Activated B cell treated with CpG ODN at 0.5 μM for 24 hours (primary cell): ENCODE measurements around the gene KRT16. TPM values are rescaled to one million over a fixed set of nuclear protein-coding genes. Genes with fewer than 3 reads are reported as not detected.

ENCODE experiments used
- ATAC-seq: fragments of 200-7000 bp; cut with Tn5 transposase; one replicate; pipeline ENCODE4 v1.10.0; 2021; ENCODE audit warnings: low read depth, mild to moderate bottlenecking, moderate library complexity
- CTCF ChIA-PET: fragments of 350-600 bp; sonication (Branson Sonifier 250); formaldehyde crosslinking; loops from one replicate; lab custom pipeline; 2021; ENCODE audit warnings: antibody characterized with exemption; lab: Charles Lee
- POLR2A ChIA-PET: fragments of 350-600 bp; sonication (Branson Sonifier 250); formaldehyde crosslinking; loops from one replicate; lab custom pipeline; 2021; ENCODE audit warnings: antibody characterized with exemption; lab: Charles Lee
- DNase-seq: peaks from one replicate; pipeline ENCODE4 v3.0.0; 2022
- H3K27ac Mint-ChIP-seq: one replicate; pipeline ENCODE4 v1.8.0; 2020; ENCODE audit warnings: mixed read lengths
- H3K27me3 Mint-ChIP-seq: one replicate; pipeline ENCODE4 v1.8.0; 2021; ENCODE audit warnings: mixed read lengths
- H3K36me3 Mint-ChIP-seq: one replicate; pipeline ENCODE4 v1.8.0; 2021; ENCODE audit warnings: low read depth, mixed read lengths
- H3K4me1 Mint-ChIP-seq: one replicate; pipeline ENCODE4 v1.8.0; 2021; ENCODE audit warnings: mixed read lengths
- H3K4me3 Mint-ChIP-seq: one replicate; pipeline ENCODE4 v1.8.0; 2020; ENCODE audit warnings: mild to moderate bottlenecking, mixed read lengths
- H3K9me3 Mint-ChIP-seq: one replicate; pipeline ENCODE4 v1.8.0; 2020; ENCODE audit warnings: mixed read lengths
- CTCF ChIP-seq: fragments of 200-600 bp; IDR thresholded peaks from one replicate; pipeline ENCODE4 v1.8.0; 2022; ENCODE audit warnings: antibody characterized with exemption, mild to moderate bottlenecking
- intact Hi-C: fragments of 100-400 bp; cut with micrococcal nuclease; formaldehyde crosslinking; loops from one replicate; pipeline ENCODE4 v1.15.1; 2024
- total RNA-seq: library from RNA; stranded (reverse); gene quantifications from 2 replicates; pipeline ENCODE4 v1.2.3, GENCODE V29; 2022

The KRT16 gene
- total RNA-seq, 1 donor from 2014 or later, result not detected

- H3K27me3 Mint-ChIP-seq, result peaks cover 25% of the 10 kb centered on the region
- H3K4me1 Mint-ChIP-seq, result peaks cover 3% of the 10 kb centered on the region
- intact Hi-C loops, result no loop called here
- ChIA-PET CTCF (interaction anchor here (1.8 kb wide), 1 partner anchor 16 kb away, joined by 5 read pairs; no protein-coding TSS in a partner anchor), POLR2A (no interaction called here)
- DNase-seq (no peak), ATAC-seq (no peak)
- H3K36me3 Mint-ChIP-seq, result no peaks in the 10 kb centered on the region
- TF ChIP-seq CTCF, result no peak
- no peak overlapping the region for H3K4me3 Mint-ChIP-seq
- peaks cover 6% of the 10 kb centered on the region for H3K9me3 Mint-ChIP-seq
- H3K27ac Mint-ChIP-seq, result no peak overlapping the region
These were observed 47.2 kb downstream of the KRT16 start for GRCh38 chr17:41565338-41565737.

- no peak overlapping the region for H3K4me3 Mint-ChIP-seq
- H3K9me3 Mint-ChIP-seq, result peaks cover 6% of the 10 kb centered on the region
- ATAC-seq, result no peak
- peaks cover 31% of the 10 kb centered on the region for H3K27me3 Mint-ChIP-seq
- H3K27ac Mint-ChIP-seq, result no peak overlapping the region
- POLR2A ChIA-PET, result no interaction called here
- no peak for TF ChIP-seq CTCF
- CTCF ChIA-PET, result interaction anchor here (0.6 kb wide), 1 partner anchor 14 kb away, joined by 3 read pairs; no protein-coding TSS in a partner anchor
- no peaks in the 10 kb centered on the region for H3K36me3 Mint-ChIP-seq
- H3K4me1 Mint-ChIP-seq, result peaks cover 3% of the 10 kb centered on the region
- no peak for DNase-seq
- intact Hi-C loops, result no loop called here
These were observed 48.9 kb downstream of the KRT16 start for GRCh38 chr17:41563607-41564170.

DNA sequence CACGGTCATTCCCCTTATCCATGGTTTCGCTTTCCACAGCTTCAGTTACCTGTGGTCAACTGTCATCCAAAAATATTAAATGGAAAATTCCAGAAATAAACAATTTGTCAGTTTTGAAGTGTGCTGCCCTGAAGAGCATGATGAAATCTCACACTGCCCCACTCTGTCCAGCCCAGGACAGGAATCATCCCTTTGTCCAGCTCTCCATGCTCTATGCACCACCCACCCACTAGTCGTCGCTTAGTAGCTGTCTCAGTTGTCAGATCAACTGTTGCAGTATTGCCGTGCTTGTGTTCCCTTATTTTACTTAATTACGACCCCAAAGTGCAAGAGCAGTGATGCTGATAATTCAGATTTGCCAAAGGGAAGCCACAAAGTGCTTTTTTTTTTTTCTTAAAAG lies 51.0 kb downstream of the KRT16 start:
- no peaks in the 10 kb centered on the region for H3K4me1 Mint-ChIP-seq
- no peak for TF ChIP-seq CTCF
- DNase-seq (no peak), ATAC-seq (no peak)
- H3K9me3 Mint-ChIP-seq, result no peaks in the 10 kb centered on the region
- H3K27me3 Mint-ChIP-seq, result peaks cover 43% of the 10 kb centered on the region
- ChIA-PET POLR2A (no interaction called here), CTCF (no interaction called here)
- intact Hi-C loops, result no loop called here
- H3K4me3 Mint-ChIP-seq, result no peak overlapping the region
- no peaks in the 10 kb centered on the region for H3K36me3 Mint-ChIP-seq
- H3K27ac Mint-ChIP-seq, result no peak overlapping the region

Other genes with a start within 250 kb of the KRT16 start
- gene KRT33B, start 243.0 kb downstream of the KRT16 start, total RNA-seq, result not detected in 2 replicates
- gene KRT34, start 230.5 kb downstream of the KRT16 start, total RNA-seq, result not detected in 2 replicates
- gene KRT31, start 215.2 kb downstream of the KRT16 start, total RNA-seq, result not detected in 2 replicates
- gene KRT37, start 188.2 kb downstream of the KRT16 start, total RNA-seq, result not detected in 2 replicates
- gene KRT38, start 171.8 kb downstream of the KRT16 start, total RNA-seq, result not detected in 2 replicates
- not detected in 2 replicates for gene KRT32, start 145.4 kb downstream of the KRT16 start, total RNA-seq
- not detected in 2 replicates for gene KRT35, start 131.6 kb downstream of the KRT16 start, total RNA-seq
- gene KRT36, start 122.9 kb downstream of the KRT16 start, total RNA-seq, result not detected in 2 replicates
- gene KRT13, start 107.2 kb downstream of the KRT16 start, total RNA-seq, result not detected in 2 replicates
- gene KRT15, start 93.9 kb downstream of the KRT16 start, total RNA-seq, result not detected in 2 replicates
- not detected in 2 replicates for gene KRT19, start 84.5 kb downstream of the KRT16 start, total RNA-seq
- gene KRT9, start 40.7 kb downstream of the KRT16 start, total RNA-seq, result not detected in 2 replicates
- not detected in 2 replicates for gene KRT14, start 25.9 kb downstream of the KRT16 start, total RNA-seq
- gene KRT17, start 11.8 kb upstream of the KRT16 start, total RNA-seq, result not detected in 2 replicates
- gene EIF1, start 76.1 kb upstream of the KRT16 start, total RNA-seq, result 843 and 900 TPM in 2 replicates
- gene GAST, start 99.6 kb upstream of the KRT16 start, total RNA-seq, result not detected in 2 replicates
- gene HAP1, start 121.9 kb upstream of the KRT16 start, total RNA-seq, result 0.10 and 0.11 TPM in 2 replicates
- gene JUP, start 173.9 kb upstream of the KRT16 start, total RNA-seq, result 27.3 and 31.1 TPM in 2 replicates
- 0.76 and 1.9 TPM in 2 replicates for gene P3H4, start 199.2 kb upstream of the KRT16 start, total RNA-seq
- 0.54 and 0.86 TPM in 2 replicates for gene FKBP10, start 200.2 kb upstream of the KRT16 start, total RNA-seq
- gene NT5C3B, start 223.5 kb upstream of the KRT16 start, total RNA-seq, result 38.7 and 41.0 TPM in 2 replicates
- not detected in 2 replicates for gene KLHL10, start 225.1 kb upstream of the KRT16 start, total RNA-seq